ENCODE results near the gene CDSN. TPM values are rescaled to one million over a fixed set of nuclear protein-coding genes. Genes with fewer than 3 reads are reported as not detected.

The CDSN gene
- total and polyA plus RNA-seq, 12 donors: 0.03 to 0.08 TPM; not detected in 10

DNA sequence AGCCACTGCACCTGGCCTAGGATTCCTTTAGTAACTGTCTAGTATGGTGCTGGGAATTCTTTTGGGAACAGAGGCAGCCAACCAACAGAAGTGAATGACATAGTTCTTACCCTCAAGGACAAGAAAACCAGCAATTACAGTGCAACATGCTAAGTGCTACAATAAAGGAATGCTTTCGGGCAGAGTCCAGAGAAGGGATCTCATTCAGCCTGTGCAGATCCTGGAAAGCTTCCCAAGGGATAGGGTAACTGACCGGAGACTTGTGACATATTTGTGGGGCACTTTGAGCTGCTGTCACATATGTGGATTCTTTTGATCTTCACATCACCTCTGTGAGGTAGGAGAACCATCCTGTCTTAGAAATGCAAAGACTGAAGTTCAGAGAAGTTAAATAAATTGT lies 54.7 kb downstream of the CDSN start:
- H3K27me3 ChIP-seq: no peaks in the 10 kb centered on the region
- TF ChIP-seq POLR2A (IDR thresholded peaks at IDR 0.05) (no peak), CTCF (IDR thresholded peaks at IDR 0.05) (no peak)
- no peaks in the 10 kb centered on the region for H3K4me1 ChIP-seq (replicated peaks in 1 of 2)
- H3K36me3 ChIP-seq (replicated peaks in 1 of 2): no peaks in the 10 kb centered on the region
- WGBS, 4 donors: 21 to 77% (median 41%) methylated on average over 2 of the region's 2 CpGs
- no peak overlapping the region for H3K27ac ChIP-seq
- intact Hi-C loops (cut with DNase I): no loop called here
- DNase-seq: no peak
- H3K9me3 ChIP-seq (replicated peaks in 1 of 3): no peaks in the 10 kb centered on the region
- H3K4me3 ChIP-seq: no peak overlapping the region

Small RNA genes within 50 kb of the gene (small RNA-seq; reads per million reads assigned to genes)
- 0 reads per million in 2 donors for gene POLR2LP1
- 0 reads per million in 2 donors for gene RNU6-1133P

Other genes starting within 250 kb of the CDSN start
- 100 to 1,000 TPM in 4 of 9 donors, 10 to 100 TPM in 5; 33.5 to 239 (median 81.2) TPM for gene DDR1, start 235.9 kb downstream of the CDSN start, total RNA-seq
- 10 to 100 TPM; 18.0 to 53.3 (median 50.5) TPM for gene DDR1, start 235.9 kb downstream of the CDSN start, polyA plus RNA-seq
- gene GTF2H4, start 212.2 kb downstream of the CDSN start, total RNA-seq: 10 to 100 TPM in 7 of 9 donors, 1 to 10 TPM in 2; 3.7 to 48.6 (median 17.4) TPM
- 10 to 100 TPM; 30.8 to 71.9 (median 57.8) TPM for gene GTF2H4, start 212.2 kb downstream of the CDSN start, polyA plus RNA-seq
- 10 to 100 TPM; 17.1 to 51.6 (median 31.1) TPM for gene VARS2, start 206.2 kb downstream of the CDSN start, total RNA-seq
- 10 to 100 TPM; 21.2 to 89.6 (median 55.4) TPM for gene VARS2, start 206.2 kb downstream of the CDSN start, polyA plus RNA-seq
- gene SFTA2, start 188.3 kb downstream of the CDSN start, total RNA-seq: 1 to 10 TPM in 1 of 9 donors, under 1 TPM in 2, not detected in 6; 0.38 to 1.5 (median 0.39) TPM
- under 1 TPM in 2 of 3 donors, not detected in 1; 0.20 to 0.24 TPM for gene SFTA2, start 188.3 kb downstream of the CDSN start, polyA plus RNA-seq
- not detected for gene MUCL3, start 179.5 kb downstream of the CDSN start, total RNA-seq
- gene MUCL3, start 179.5 kb downstream of the CDSN start, polyA plus RNA-seq: under 1 TPM in 2 of 3 donors, not detected in 1; under 0.01 to 0.02 TPM
- gene MUC21, start 136.7 kb downstream of the CDSN start, total RNA-seq: not detected
- gene MUC21, start 136.7 kb downstream of the CDSN start, polyA plus RNA-seq: under 1 TPM in 2 of 3 donors, not detected in 1; 0.16 to 0.34 TPM
- gene MUC22, start 110.0 kb downstream of the CDSN start, total RNA-seq: not detected
- gene MUC22, start 110.0 kb downstream of the CDSN start, polyA plus RNA-seq: not detected
- not detected for gene C6orf15, start 7.9 kb downstream of the CDSN start, total RNA-seq
- not detected for gene C6orf15, start 7.9 kb downstream of the CDSN start, polyA plus RNA-seq
- gene PSORS1C1, start 5.6 kb downstream of the CDSN start, total RNA-seq: 1 to 10 TPM in 3 of 9 donors, under 1 TPM in 6; 0.06 to 2.3 (median 0.52) TPM
- gene PSORS1C1, start 5.6 kb downstream of the CDSN start, polyA plus RNA-seq: 1 to 10 TPM in 2 of 3 donors, under 1 TPM in 1; 0.60 to 5.1 (median 1.9) TPM
- gene PSORS1C2, start 18.6 kb upstream of the CDSN start, total RNA-seq: not detected
- gene PSORS1C2, start 18.6 kb upstream of the CDSN start, polyA plus RNA-seq: not detected
- 10 to 100 TPM in 7 of 9 donors, 1 to 10 TPM in 2; 6.4 to 23.7 (median 13.6) TPM for gene CCHCR1, start 37.4 kb upstream of the CDSN start, total RNA-seq
- 10 to 100 TPM in 2 of 3 donors, 1 to 10 TPM in 1; 4.5 to 27.4 (median 16.0) TPM for gene CCHCR1, start 37.4 kb upstream of the CDSN start, polyA plus RNA-seq
- gene TCF19, start 38.1 kb upstream of the CDSN start, total RNA-seq: 1 to 10 TPM; 1.8 to 8.4 (median 2.1) TPM
- gene TCF19, start 38.1 kb upstream of the CDSN start, polyA plus RNA-seq: 1 to 10 TPM; 2.0 to 3.3 (median 2.1) TPM
- gene POU5F1, start 50.2 kb upstream of the CDSN start, total RNA-seq: 1 to 10 TPM in 2 of 9 donors, under 1 TPM in 1, not detected in 6; 0.17 to 2.8 (median 2.2) TPM
- gene POU5F1, start 50.2 kb upstream of the CDSN start, polyA plus RNA-seq: under 1 TPM in 1 of 3 donors, not detected in 2; 0.24 TPM
- 1,000 to 10,000 TPM in 1 of 9 donors, 100 to 1,000 TPM in 8; 214 to 1,851 (median 684) TPM for gene HLA-C, start 151.6 kb upstream of the CDSN start, total RNA-seq
- gene HLA-C, start 151.6 kb upstream of the CDSN start, polyA plus RNA-seq: 100 to 1,000 TPM; 157 to 323 (median 297) TPM
- gene HLA-B, start 236.7 kb upstream of the CDSN start, total RNA-seq: 1,000 to 10,000 TPM in 8 of 9 donors, 100 to 1,000 TPM in 1; 248 to 3,150 (median 1,269) TPM
- 1,000 to 10,000 TPM in 1 of 3 donors, 100 to 1,000 TPM in 2; 615 to 1,099 (median 618) TPM for gene HLA-B, start 236.7 kb upstream of the CDSN start, polyA plus RNA-seq